ENCODE results near the gene TBC1D8.

Gene TBC1D8

DNA sequence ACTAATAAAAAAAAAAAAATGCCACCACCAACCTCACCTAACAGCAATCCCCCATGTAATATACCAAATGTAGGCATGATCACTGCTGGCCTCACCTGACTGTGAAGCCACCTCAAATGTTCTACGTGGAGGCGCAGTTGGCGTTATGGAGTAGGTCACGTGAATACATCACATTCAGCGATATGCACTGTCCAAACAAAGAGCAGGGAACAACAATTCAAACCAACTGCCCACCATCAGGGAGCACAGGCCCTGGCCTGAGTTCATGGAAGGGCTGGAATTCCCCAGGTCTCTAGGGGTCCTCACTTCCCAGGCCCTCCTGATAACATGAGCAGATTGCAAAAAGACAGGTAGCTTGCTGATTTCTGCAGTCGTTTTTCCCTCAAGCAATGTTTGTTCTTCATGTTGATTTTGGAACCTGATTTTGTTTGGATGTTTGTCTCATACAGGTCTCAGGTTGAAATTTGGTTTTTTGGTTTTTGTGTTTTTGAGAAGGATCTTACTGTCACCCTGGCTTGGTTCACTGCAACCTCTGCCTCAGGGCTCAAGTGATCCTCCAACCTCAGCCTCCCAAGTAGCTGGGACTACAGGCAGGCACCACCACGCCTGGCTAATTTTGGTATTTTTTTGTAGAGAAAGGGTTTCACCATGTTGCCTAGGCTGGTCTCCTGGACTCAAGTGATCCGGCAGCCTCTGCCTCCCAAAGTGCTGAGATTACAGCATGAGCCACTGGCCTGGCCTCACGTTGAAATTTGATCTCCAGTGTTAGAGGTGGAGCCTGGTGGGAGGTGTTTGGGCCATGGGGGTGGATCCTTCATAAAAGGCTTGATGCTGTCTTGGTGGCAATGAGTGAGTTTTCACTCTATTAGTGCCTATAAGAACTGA is 15.5 kb downstream of the TBC1D8 start:
- no peak for DNase-seq (ENCODE audit: low read depth)

DNA sequence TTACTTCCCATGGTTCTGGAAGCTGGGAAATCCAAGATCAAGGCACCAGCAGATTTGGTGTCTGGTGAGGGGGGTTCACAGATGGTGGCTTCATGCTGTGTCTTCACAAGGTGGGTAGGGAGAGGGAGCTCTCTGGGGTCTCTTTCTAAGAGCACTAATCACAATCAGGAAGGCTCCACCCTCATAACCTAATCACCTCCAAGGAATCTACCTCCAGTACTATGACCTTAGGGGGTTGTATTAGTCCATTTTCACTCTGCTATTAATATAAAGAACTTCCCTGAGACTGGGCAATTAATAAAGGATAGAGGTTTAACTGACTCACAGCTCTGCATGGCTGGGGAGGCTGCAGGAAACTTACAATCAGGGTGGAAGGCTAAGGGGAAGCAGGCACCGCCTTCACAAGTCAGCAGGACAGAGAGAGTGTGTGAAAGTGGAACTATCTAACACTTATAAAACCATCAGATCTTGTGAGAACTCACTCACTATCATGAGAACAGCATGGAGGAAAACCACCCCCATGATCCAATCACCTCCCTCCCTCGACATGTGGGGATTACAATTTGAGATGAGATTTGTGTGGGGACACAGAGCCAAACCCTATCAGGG is 17.6 kb downstream of the TBC1D8 start:
- DNase-seq (ENCODE audit: low read depth) = no peak

DNA sequence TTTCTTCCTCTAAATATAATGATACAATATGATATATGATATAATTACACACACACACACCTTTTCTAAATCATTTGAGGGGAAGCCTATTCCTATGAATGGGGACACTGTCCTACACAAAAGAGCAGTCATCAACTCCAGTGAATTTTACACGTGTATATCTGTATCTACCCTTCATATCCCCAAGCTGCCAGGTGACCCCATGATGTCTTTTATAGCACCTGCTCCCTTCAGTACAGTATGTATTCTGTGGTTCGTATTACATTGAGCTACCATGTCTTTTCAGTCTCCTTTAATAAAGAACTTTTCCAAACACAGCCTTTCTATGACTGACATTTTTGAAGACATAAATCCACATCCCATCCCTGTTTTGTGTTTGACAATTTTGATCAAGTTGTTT is 19.0 kb downstream of the TBC1D8 start:
- no peak for DNase-seq (ENCODE audit: low read depth)

GRCh38 chr2:101130081-101130480 is 21.1 kb downstream of the TBC1D8 start:
- DNase-seq (ENCODE audit: low read depth) = no peak

DNA sequence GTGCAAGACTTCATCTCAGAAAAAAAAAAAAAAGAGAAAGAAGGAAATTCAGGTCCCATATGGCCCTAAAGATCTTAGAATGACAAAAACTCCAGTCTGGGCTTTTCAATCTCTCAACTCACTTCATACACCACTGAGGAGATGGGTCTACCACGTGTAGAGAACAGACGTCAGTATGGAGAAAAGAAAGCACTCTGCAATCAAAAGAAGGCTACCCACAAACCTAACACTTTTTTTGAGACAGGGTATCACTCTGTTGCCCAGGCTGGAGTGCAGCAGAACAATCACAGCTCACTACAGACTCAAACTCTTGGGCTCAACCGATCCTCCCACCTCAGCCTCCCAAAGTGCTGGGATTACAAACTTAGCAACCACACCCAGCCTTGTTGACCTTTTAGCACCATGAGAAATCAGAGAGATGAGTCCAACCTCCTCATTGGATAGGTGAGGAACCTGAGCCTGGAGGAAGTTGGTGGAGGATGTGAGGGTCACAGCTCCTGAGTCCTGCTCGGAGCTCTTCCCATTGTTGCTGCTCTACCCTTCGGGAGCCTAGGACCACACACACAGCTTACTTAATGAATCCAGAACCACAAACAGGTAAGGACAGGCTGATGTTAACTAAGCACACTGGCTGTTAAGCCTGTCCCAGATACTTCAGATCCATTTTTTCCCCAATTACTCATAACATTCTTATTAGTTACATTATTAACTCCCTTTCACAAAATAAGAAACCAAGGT is 23.7 kb downstream of the TBC1D8 start:
- DNase-seq (ENCODE audit: low read depth) = no peak

- DNase-seq (ENCODE audit: low read depth) = no peak
Observed at GRCh38 chr2:101125808-101126207, 25.4 kb downstream of the TBC1D8 start.

DNA sequence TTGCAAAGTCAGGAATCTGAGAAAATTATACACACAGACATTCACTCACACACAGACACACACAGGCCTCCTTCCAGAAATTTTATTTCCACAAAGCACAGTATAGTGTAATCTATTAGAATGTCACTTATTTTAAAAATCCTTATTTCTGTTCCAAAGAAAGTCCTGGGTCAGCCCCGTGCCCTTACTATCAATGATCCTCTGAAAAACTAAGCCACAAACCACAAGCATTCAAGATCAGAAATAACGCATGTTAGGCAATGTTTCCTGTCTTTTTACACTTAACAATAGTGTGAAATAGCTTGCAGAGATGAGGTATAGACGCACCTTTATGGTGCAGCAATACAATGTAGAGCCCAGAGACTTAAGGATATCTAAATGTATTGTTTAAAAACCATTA is 25.8 kb downstream of the TBC1D8 start:
- DNase-seq (ENCODE audit: low read depth) = no peak

DNA sequence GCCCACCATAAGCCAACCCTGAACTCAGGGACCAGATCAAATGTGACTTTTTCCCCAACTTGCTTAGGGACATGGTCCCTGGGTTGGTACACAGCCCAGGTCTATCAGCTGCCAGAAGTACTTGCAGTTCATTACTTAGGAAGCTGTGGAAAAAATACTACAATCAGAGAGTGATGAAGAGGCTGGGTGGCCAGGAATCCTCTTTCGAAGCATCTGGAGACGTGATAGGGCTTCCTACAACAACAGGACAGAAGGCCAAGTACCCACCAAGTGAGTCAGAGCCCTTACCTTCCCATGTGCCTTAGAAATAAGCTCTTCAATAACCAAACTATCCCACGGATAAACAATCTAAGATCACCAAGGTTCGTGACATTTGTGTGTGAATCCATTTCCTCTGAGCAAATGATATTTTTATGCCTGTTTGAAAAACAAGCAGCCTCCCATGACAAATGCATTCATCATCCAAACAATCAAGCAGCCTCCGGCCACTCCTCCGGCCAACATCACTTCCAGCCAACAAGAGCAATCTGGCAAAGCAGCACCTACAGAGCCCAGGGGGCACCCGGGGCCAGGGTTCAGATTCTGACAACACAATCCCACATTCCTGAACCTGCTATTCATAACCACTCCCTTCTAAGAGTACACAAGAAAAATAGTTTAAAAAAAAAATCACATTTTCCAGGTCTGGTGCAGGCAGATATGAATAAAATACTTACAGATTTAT is 26.4 kb downstream of the TBC1D8 start:
- DNase-seq (ENCODE audit: low read depth) = no peak

GRCh38 chr2:101123795-101124471 is 27.2 kb downstream of the TBC1D8 start:
- no peak for DNase-seq (ENCODE audit: low read depth)

- DNase-seq (ENCODE audit: low read depth) = no peak
Observed at GRCh38 chr2:101121174-101121573, 30.0 kb downstream of the TBC1D8 start.

- no peak for DNase-seq (ENCODE audit: low read depth)
Observed at GRCh38 chr2:101120124-101120996, 30.8 kb downstream of the TBC1D8 start.

GRCh38 chr2:101119431-101119830 is 31.8 kb downstream of the TBC1D8 start:
- DNase-seq (ENCODE audit: low read depth) = no peak

DNA sequence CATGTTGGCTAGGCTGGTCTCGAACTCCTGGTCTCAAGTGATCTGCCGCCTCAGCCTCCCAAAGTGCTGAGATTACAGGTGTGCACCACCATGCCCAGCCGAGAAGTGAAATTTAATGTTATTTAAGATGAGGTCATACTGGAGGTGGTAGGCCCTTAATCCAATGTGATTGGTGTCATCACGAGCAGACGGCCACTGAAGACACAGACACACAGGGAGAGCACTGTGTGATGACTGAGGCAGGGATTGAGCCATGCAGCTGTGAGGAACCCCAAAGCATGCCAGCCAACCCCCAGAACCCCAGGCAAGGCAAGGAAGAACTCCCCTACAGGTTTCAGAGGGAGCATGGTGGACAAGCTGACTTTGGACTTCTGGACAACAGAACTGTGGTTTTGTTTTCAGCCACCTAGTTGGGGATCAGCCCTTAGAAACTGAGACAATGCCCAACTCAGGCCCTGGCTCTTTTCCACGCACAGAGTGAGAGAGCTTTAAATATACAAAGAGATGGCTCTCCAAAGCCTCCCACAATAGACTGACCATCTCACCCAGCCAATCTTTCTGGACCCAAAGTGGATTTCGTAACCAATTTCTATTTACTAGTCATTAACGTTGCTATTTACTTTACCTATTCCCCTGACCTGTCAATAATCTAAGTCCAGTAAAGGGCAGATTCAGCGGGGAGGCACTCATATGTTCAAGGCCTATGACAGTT is 34.2 kb downstream of the TBC1D8 start:
- DNase-seq (ENCODE audit: low read depth) = no peak

- no peak for DNase-seq (ENCODE audit: low read depth)
Observed at GRCh38 chr2:101116348-101116747, 34.8 kb downstream of the TBC1D8 start.

- DNase-seq (ENCODE audit: low read depth) = no peak
Observed at GRCh38 chr2:101115664-101116063, 35.5 kb downstream of the TBC1D8 start.

- DNase-seq (ENCODE audit: low read depth) = no peak
Observed at GRCh38 chr2:101114815-101115214, 36.4 kb downstream of the TBC1D8 start.

DNA sequence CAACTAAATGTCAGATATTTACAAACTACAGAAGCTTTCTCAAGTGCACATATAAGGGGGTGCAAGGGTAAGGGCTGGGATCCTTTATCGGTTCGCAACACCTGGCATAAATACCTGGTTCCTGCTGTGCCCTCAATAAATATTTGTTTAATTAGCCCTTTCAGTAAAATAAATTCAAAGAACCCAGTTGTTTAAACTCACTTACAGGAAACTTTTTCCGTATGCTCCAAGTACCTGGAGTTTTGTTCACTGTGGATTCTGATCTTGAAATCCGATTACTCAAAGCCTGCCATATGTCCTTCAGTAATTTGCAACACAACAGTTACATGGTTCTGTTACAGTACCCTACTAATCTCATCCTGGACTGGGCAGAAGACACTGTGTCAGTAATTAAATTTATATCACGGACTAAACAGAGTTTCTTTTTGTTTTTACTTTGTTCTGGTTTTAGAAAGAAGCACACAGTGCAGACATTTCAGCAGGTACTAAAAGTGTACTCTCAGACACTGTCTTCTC is 36.9 kb downstream of the TBC1D8 start:
- no peak for DNase-seq (ENCODE audit: low read depth)

DNA sequence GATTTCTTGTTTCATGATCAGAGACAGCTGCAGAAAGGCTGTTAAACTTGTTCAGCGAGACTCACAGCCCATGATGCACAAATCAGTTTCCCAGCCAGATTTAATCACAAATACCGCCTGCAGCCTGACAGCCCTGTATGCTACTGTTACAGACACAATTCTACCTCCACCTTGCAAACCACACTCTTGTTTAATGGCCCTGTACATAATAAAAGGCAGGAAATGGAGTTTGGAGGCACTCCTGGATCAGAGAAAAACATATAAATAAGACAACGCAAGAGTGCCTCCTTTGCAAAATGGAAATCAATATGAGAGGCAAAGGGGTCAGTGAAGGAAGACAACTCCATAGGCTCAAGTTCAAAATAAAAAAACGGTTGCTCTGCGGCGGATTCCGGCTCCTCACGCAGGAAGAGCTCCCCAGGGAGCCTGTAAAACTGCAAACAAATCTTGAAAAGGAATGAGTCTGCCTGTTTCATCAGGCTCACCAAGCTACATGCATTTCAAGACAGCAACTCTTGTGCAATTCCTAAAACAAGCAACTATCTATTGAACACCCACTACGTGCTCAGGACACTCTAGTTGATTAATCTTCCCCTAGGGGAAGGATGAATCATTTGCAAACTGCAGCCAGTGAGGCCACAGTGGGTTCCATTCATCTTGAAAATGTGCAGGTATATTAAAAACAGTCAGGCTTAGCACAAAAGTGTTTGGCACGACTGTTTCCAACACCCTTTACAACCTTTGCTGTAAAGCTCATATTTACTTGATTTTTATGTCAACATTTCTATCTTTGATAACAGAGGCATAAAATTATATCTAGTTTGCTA is 37.5 kb downstream of the TBC1D8 start:
- no peak for DNase-seq (ENCODE audit: low read depth)

DNA sequence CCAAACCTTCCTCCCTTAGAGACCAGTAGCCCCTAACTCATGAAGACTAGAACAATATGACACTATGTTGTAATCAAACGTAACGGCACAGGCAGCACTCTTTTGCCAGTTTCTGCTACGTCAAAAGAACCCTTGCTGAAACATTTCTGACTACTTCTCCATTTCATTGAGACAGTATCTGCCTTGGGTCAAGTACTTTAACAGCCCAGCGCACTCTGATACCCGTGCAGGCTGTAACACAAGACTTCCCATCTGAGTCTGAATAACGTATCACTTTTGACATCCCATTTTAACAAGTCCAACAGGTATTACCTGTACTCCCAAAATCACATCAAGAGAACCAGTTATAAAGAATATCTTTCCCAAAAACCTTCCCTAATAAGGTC is 38.4 kb downstream of the TBC1D8 start:
- DNase-seq (ENCODE audit: low read depth) = no peak
